Measurements from ENCODE around the gene TEX48. TPM values are rescaled to one million over a fixed set of nuclear protein-coding genes. Genes with fewer than 3 reads are reported as not detected.

Gene TEX48
- total RNA-seq, 3 donors from 2014 or later, result not detected

DNA sequence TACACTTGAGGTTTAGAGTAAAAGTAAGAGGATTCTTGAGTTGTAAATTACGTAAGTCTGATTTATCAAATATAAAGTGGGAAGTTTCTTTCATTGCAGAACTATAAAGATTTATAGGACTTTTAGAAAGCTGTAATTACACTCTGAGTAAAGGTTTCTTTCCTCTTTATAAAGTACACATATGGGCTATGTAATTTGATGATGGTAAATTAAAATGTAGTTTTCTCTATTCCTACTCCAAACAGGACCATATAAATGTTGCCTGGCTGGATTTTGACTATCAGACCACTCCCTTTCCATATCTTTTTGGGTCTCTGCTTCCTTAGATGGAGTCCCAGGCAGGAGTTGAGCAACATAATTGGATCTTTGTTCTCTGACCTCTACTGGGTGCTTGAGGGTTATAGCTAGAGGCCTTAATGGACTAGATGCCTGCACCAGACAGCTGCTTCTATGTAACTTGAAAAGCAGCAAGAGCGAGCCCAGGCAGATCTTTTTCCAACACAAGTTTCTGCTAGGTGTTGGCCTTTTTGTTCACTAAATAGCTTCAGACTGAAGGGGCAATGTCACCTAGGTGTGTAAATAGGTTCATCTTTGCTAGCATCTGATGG is 11.4 kb upstream of the TEX48 start:
- H3K27me3 ChIP-seq, result no peaks in the 10 kb centered on the region
- TF ChIP-seq, protein P1, sequence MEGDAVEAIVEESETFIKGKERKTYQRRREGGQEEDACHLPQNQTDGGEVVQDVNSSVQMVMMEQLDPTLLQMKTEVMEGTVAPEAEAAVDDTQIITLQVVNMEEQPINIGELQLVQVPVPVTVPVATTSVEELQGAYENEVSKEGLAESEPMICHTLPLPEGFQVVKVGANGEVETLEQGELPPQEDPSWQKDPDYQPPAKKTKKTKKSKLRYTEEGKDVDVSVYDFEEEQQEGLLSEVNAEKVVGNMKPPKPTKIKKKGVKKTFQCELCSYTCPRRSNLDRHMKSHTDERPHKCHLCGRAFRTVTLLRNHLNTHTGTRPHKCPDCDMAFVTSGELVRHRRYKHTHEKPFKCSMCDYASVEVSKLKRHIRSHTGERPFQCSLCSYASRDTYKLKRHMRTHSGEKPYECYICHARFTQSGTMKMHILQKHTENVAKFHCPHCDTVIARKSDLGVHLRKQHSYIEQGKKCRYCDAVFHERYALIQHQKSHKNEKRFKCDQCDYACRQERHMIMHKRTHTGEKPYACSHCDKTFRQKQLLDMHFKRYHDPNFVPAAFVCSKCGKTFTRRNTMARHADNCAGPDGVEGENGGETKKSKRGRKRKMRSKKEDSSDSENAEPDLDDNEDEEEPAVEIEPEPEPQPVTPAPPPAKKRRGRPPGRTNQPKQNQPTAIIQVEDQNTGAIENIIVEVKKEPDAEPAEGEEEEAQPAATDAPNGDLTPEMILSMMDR (IDR thresholded peaks at IDR 0.05), result no peak
- TF ChIP-seq POLR2A (IDR thresholded peaks at IDR 0.05) (no peak), POLR2AphosphoS5 (IDR thresholded peaks at IDR 0.05) (no peak)
- no peak overlapping the region for H3K27ac ChIP-seq
- intact Hi-C loops (cut with DNase I; ENCODE audit: low total_unique reads), result no loop called here
- no peak overlapping the region for H3K4me3 ChIP-seq
- no peaks in the 10 kb centered on the region for H3K4me1 ChIP-seq
- H3K36me3 ChIP-seq, result no peaks in the 10 kb centered on the region
- H3K9me3 ChIP-seq, result no peaks in the 10 kb centered on the region
- no peak for DNase-seq (ENCODE audit: low spot score in 2 of 2)

DNA sequence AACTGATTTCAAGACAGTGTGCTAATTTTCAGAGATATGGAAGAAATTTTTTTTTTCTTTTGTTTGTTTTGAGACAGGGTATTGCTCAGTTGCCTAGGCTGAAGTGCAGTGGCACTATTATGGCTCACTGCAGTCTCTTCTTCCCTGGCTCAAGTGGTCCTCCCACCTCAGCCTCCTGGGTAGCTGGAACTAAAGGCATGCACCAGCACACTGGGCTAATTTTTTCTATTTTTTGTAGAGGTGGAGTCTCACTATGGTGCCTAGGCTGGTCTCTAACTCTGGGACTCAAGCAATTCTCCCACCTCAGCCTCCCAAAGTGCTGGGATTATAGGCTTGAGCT is 9.9 kb upstream of the TEX48 start:
- H3K27ac ChIP-seq, result no peak overlapping the region
- TF ChIP-seq POLR2AphosphoS5 (IDR thresholded peaks at IDR 0.05), result no peak
- TF ChIP-seq, protein P1 (IDR thresholded peaks at IDR 0.05), result no peak
- no peak for TF ChIP-seq POLR2A (IDR thresholded peaks at IDR 0.05)
- intact Hi-C loops (cut with DNase I; ENCODE audit: low total_unique reads), result loop anchor here (1.0 kb wide), 1 partner anchor 25 kb away; no protein-coding TSS in a partner anchor

DNA sequence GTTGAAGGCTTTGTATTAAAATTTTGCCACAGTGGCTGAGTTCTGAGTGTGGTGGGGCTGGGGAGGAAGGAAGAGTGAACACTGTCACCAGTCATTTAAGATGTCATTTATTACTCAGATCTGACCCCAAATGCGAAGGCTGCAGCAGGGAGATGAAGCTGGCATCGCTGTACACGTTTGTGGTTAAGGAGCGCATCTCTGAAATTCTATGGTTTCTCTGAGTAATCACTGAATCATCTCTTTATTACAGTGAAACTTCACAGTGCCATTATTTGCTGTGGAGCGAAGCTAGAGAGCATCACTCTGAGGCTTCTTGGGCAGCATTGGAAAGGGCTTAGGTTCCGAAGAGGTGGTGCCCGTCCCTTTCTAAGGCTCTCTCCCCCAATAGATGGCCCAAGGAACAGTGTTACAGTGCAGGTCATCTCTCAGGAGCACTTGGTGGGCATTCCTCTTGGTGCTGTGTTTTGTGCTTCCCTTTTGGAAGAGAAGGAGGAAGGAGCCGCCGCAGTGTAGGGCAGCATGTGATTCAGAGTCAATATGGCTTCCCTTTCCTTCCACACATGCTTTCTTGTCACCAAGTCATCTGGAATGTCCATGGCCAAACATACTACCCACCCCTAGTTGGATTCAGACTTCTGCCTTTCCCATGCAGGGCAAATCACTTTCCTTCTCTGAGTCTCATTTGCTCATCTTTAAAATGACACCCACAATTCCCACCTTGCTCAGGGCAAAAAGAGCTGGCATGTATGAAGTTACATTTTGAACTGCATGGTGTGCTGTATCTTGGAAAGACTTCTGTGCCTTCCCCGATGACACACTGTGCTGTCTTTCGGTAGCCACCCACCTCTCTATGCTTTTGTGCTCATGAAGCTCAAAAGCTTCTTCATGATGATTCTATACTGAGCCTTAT is 9.3 kb upstream of the TEX48 start:
- no peaks in the 10 kb centered on the region for H3K27me3 ChIP-seq
- TF ChIP-seq POLR2A (IDR thresholded peaks at IDR 0.05), result no peak
- TF ChIP-seq, protein P1 (IDR thresholded peaks at IDR 0.05), result no peak
- no peak for TF ChIP-seq POLR2AphosphoS5 (IDR thresholded peaks at IDR 0.05)

More for the DNA sequence above, 9.9 kb upstream of the TEX48 start:
- Histone ChIP-seq H3K9me3 (no peaks in the 10 kb centered on the region), H3K4me3 (no peak overlapping the region), H3K4me1 (no peaks in the 10 kb centered on the region), H3K36me3 (no peaks in the 10 kb centered on the region), H3K27me3 (no peaks in the 10 kb centered on the region)
- no peak for DNase-seq (ENCODE audit: low spot score in 2 of 2)

DNA sequence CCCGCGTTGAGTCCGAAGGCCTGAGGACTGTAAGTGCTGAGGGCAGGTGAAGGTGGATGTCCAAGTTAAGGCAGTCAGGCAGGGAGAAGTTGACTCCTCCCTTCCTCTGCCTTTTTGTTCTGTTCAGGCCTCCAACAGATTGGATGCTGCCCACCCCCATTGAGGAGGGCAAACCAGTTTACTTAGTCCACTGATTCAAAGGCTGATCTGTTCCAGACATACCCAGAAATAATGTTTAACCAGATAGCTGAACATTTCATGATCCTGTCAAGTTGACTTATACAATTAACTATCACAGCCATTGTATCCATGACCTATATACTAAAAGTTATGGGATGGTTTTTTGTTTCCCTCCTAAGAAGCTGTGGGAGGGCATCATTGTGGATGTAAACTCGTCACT is 8.3 kb upstream of the TEX48 start:
- no peak for DNase-seq (ENCODE audit: low spot score in 2 of 2)
- Histone ChIP-seq H3K27ac (no peak overlapping the region), H3K9me3 (no peaks in the 10 kb centered on the region), H3K36me3 (no peaks in the 10 kb centered on the region), H3K27me3 (no peaks in the 10 kb centered on the region), H3K4me1 (no peaks in the 10 kb centered on the region), H3K4me3 (no peak overlapping the region)
- no peak for TF ChIP-seq POLR2A (IDR thresholded peaks at IDR 0.05)
- no peak for TF ChIP-seq POLR2AphosphoS5 (IDR thresholded peaks at IDR 0.05)
- TF ChIP-seq, protein P1 (IDR thresholded peaks at IDR 0.05), result no peak
- intact Hi-C loops (cut with DNase I; ENCODE audit: low total_unique reads), result no loop called here

More for the DNA sequence above, 9.3 kb upstream of the TEX48 start:
- Histone ChIP-seq H3K36me3 (no peaks in the 10 kb centered on the region), H3K27ac (peak overlapping the region; percentile 44 to 46), H3K9me3 (no peaks in the 10 kb centered on the region), H3K4me3 (no peak overlapping the region), H3K4me1 (no peaks in the 10 kb centered on the region)
- DNase-seq (ENCODE audit: low spot score in 2 of 2), result peak in 1 of 2 donors; percentile 19
- intact Hi-C loops (cut with DNase I; ENCODE audit: low total_unique reads), result no loop called here

DNA sequence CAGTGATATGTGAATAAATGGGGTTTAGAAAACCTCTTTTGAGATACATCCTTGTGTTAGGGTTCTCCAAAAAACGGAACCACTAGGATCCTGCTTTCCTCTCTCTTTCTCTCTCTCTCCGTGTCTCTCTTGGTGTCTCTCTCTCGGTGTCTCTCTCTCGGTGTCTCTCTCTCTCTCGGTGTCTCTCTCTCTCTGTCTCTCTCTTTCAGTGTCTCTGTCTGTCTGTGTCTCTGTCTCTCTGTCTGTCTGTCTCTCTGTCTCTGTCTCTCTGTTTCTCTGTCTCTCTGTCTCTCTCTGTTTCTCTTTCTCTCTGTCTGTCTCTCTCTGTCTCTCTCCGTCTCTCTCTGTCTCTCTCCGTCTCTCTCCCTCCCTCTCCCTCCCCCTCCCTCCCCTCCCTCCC is 7.8 kb upstream of the TEX48 start:
- TF ChIP-seq POLR2A (IDR thresholded peaks at IDR 0.05) (no peak), POLR2AphosphoS5 (IDR thresholded peaks at IDR 0.05) (no peak)
- TF ChIP-seq, protein P1 (IDR thresholded peaks at IDR 0.05), result no peak

More for the DNA sequence above, 7.8 kb upstream of the TEX48 start:
- no peak overlapping the region for H3K4me3 ChIP-seq
- H3K36me3 ChIP-seq, result no peaks in the 10 kb centered on the region
- DNase-seq (ENCODE audit: low spot score in 2 of 2), result no peak
- H3K4me1 ChIP-seq, result no peaks in the 10 kb centered on the region
- no peak overlapping the region for H3K27ac ChIP-seq
- intact Hi-C loops (cut with DNase I; ENCODE audit: low total_unique reads), result no loop called here
- H3K27me3 ChIP-seq, result no peaks in the 10 kb centered on the region
- no peaks in the 10 kb centered on the region for H3K9me3 ChIP-seq
